Stimulated activated CD8-positive, alpha-beta memory T cell treated with anti-CD3 and anti-CD28 coated beads, Interleukin-7, amount 100 ng/mL, for 4 hours (primary cell): Measurements from ENCODE around the gene TFCP2L1.

Experiments
- DNase-seq, 2 donors: peaks; one replicate each; pipeline ENCODE4 v3.0.0-alpha.2; 2020; ENCODE audit warnings: low read depth in 2 of 2

The TFCP2L1 gene

GRCh38 chr2:121266543-121267106, 18.4 kb downstream of the TFCP2L1 start:
- no peak for DNase-seq

DNA sequence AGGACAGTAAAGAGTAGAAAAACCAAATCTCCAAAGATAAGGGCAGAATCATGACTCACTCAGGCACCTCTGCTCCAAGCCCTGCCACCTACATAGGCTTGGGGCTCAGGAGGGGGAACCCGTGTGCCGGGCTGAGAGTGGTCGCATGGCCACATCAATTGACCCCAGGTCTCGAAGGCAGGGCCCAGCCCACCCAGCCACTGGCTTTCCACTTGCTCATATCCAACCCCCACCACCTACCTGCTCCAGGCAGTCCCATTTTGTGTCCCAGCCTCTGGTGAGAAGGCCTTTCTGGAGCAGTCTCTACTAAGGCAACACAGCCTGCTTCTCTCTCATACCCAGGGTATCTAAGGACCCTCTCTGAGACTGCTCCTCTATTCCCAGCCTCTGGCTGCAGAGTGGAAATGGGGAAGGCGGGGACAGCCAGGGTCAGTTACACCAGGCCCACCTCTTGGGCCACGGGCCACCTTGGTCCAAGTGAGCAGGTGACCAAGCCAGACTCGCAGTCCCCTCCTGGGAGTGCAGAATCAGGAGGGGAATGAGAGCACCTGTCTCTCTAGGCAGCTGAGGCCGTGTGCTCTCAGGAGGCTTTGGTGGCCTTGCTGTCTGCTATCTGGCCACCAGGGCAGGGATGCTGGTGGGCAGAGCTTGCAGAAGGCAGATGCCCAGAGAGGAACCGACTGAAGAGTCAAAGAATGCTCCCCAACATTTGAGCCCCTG, 20.8 kb downstream of the TFCP2L1 start:
- DNase-seq, result no peak

- DNase-seq, result no peak
Measured at GRCh38 chr2:121260370-121261154, 24.4 kb downstream of the TFCP2L1 start.

- DNase-seq, result no peak
Measured at GRCh38 chr2:121258051-121258450, 27.0 kb downstream of the TFCP2L1 start.

- DNase-seq, result no peak
Measured at GRCh38 chr2:121257480-121257840, 27.5 kb downstream of the TFCP2L1 start.

- no peak for DNase-seq
Measured at GRCh38 chr2:121256720-121257479, 28.1 kb downstream of the TFCP2L1 start.

DNA sequence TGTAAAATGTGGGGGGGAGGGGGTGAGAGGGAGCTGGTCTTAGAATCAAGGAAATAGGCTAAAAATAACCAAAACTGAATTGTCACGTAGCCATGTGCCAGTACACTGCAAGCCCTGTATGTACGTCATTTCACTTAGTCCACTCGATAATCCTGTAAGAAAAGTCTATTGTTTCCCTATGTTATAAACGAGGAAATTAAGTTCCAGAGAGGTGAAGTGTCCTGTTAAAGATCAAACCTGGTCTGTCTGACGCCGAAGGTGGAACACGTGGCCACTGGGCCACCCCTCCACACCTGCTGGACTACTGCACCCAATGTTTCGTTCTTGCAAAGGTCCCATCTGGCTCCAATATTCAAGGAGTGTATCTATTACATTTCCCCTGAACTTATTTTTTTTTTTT, 29.6 kb downstream of the TFCP2L1 start:
- no peak for DNase-seq

DNA sequence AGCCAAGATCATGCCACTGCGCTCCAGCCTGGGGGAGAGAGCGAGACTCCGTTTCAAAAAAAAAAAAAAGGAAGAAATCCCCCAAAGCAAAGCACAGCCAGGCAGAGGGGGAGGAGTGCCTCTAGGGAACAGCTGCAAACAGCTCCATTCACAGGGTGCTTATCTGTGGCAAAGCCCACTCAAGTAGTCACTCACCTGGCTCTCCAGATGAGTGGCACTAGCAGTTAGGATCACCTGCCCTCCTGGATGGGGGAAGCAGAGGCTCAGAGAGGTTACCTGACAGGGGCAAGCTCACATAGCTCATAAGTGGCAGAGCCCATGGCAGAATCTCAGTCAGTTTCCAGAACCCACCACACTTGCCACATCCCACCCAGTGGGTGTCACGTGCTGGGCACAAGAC, 30.3 kb downstream of the TFCP2L1 start:
- DNase-seq, result no peak

DNA sequence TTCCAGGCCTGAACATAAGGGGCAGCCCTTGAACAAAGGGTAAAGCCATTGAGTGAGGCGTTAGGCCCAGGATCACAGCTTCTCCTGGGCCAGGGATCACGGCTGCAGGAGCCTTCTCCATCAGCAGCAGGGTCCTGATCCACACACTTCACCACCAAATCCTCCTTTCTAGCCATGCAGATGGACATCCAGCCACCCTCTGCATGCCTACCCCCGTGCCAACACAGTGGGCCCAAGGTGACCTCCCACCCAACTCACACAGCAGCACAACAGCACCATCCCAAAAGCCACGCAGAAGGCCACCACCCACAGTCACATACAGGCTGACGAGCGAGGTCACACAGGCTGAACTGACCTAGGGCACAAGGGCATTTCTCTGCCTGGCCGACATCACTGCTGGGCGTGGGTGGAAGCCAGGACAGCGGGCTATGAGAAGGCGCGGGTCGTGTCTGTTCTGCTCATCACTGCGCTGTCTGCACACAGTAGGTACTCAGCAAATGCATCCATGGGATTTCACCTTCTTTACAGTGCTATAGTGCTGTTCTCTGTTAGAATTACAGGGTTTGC, 31.2 kb downstream of the TFCP2L1 start:
- no peak for DNase-seq

DNA sequence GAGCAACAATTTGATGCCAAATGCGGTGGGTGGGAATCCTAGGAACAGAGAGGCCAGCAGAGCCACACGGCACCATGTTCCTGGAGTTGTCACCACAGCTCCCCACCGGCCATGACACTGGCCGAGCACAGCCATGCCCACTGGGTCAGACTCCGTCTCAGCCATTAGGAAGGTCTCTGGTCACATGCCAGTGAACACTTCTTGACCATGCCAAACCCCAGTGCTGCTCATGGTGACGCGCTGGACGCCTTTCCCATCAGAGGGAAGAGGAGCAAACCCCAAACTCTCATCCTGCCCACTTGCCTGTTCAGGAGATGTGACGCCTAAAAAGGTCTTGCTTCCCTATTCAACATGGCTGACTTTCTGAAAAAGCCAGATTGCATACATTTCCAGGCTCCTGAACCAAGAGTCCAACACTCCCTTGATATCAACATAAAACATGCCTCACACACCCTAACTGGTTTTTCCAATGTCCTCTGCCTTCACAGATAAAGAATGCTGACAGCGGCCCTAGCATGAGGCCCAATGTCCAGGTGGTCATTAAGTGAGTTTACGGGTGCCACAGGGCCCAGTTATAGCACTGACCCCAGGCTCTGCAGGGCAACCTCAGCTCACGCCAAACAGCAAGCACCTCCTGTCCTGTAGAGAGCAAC, 31.9 kb downstream of the TFCP2L1 start:
- no peak for DNase-seq

- no peak for DNase-seq
Measured at GRCh38 chr2:121251497-121251896, 33.5 kb downstream of the TFCP2L1 start.

GRCh38 chr2:121248766-121249343, 36.1 kb downstream of the TFCP2L1 start:
- no peak for DNase-seq

DNA sequence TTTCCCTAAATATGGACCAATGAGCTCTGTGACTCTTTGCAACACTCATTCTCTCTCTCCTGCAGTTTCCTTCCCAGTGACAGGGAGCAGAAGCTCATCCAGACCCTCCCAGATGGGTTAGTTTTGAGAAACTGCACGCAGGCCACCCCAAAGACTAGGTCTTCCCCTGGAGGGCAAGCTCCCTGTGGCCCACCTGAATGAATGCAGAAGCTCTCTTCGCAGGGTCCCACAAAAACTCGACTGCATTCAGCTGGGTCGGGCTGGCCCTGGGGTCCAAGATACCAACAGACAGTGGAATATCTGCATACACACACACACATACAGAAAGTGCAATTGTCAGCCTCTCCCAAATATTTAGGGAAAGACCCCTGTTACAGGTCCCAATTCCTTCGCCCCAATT, 37.0 kb downstream of the TFCP2L1 start:
- no peak for DNase-seq

- no peak for DNase-seq
Measured at GRCh38 chr2:121247534-121247933, 37.5 kb downstream of the TFCP2L1 start.

DNA sequence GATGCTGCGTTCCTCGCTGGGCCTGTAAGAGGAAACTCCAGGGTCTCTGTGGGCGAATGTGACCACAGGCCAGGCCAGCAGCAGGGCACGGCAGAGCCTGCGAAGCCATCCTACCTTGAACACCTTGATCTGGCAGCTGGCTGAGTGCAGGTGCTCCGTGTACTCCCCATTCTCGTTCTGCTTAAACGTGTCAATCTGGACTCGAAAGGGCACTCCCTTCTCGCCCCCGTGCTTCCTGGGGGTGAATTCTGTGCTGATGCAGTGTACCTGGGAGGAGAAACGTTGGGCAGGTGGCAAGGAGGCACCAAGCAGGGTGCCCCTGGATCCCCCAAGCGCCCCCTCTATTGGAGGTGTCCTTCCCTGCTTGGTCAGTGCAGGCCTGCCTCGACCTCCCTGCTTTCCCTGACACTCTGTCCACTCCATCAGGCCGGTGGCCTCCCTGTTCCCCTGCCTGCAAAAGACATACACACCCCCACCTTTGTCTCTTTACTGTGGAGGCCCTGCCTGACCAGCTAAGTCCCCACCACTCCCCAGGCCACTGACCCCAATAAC, 38.2 kb downstream of the TFCP2L1 start:
- no peak for DNase-seq

- no peak for DNase-seq
Measured at GRCh38 chr2:121245913-121246312, 39.1 kb downstream of the TFCP2L1 start.

DNA sequence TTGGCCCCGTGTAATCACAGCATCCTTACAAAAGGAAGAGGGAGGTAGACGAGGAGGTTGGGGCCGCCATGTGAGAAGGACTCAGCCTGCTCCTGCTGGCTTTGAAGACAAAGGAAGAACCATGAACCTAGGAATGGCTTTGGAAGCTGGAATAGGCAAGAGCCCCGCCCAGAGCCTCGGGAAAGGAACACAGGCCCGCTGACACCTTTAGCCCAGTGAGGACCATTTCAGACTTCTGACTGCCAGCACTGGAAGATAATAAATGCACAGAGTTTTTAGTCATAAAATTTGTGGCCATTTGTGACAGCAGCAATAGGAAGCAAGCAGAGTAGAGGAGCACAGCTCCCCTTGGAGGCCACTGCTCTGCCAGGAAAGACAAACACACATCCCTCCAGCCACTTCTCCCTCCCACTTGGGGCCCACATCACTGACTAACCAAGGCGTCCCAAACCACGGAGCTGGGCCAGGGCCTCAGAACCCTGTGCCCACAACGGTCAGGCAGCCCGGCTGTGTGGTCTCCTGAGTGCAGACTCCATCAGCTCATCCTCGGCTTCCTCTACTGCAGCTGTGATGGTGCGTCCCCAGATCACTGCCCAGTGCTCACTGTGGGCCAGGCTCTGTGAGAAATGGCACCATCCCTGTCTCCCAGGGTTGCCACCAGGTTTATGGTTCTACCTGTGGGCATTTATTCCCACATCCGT, 39.7 kb downstream of the TFCP2L1 start:
- no peak for DNase-seq

DNA sequence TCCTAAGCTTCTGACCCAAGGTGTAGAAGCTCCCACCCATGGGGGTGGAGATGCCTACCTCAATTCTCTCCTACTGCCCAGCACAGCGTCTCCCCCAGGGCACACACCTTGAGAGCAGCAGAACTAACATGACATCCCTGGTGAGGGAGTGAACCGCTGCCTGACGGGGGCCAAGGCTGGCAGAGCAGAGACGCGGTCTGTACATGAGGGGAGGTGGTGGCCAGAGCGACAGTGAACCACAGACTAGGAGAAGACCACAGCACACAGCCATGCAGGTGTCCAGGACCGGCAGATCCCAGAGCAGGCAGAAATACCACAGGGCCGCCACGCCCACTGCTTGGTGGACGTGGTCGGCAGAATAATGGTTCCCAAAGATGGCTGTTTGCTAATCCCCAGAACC, 40.4 kb downstream of the TFCP2L1 start:
- DNase-seq, result no peak

GRCh38 chr2:121243821-121244460, 41.1 kb downstream of the TFCP2L1 start:
- no peak for DNase-seq

DNA sequence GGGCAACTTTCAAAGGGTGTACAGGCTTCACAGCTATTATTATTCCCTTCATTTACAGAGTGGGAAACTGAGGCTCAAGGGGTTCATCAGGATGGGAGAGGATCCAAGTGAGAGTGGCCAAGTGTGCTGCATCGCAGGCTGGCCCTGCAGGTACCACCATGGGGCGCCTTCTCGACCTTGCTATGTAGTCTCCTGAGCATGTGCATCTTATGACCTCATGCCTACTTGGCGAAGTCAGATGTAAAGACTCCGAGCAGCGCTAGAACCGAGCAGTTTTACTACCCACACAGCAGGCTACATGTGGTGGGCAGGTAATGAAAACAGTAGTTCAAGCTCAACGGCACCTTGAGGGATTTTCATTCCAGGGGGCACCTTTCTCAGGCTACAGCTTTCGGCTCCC, 42.0 kb downstream of the TFCP2L1 start:
- DNase-seq, result no peak
